KMS-11 (cell line): ENCODE data around the gene TRIM44.

Experiments used
- H2AFZ ChIP-seq: fragments of 200-600 bp; sonication (generic); 2 replicates; pipeline ENCODE4 v1.6.1; 2016; ENCODE audit warnings: antibody characterized with exemption, mixed run types, low read depth
- H3K27ac ChIP-seq: fragments of 200-600 bp; sonication (generic); 2 replicates; pipeline ENCODE4 v1.6.1; 2016; ENCODE audit warnings: mild to moderate bottlenecking, mixed run types
- H3K27me3 ChIP-seq: fragments of 200-600 bp; sonication (generic); 2 replicates; pipeline ENCODE4 v1.6.1; 2017; ENCODE audit warnings: mild to moderate bottlenecking, low read depth, mixed run types, moderate library complexity; ENCODE audit not compliant: insufficient read depth
- H3K36me3 ChIP-seq: fragments of 200-600 bp; sonication (generic); 2 replicates; pipeline ENCODE4 v1.6.1; 2017; ENCODE audit warnings: mild to moderate bottlenecking, mixed run types; ENCODE audit not compliant: insufficient read depth
- H3K4me1 ChIP-seq: fragments of 200-600 bp; sonication (generic); 2 replicates; pipeline ENCODE4 v1.6.1; 2016; ENCODE audit warnings: mild to moderate bottlenecking, low read depth, mixed run types; ENCODE audit not compliant: poor library complexity, severe bottlenecking
- H3K4me2 ChIP-seq: fragments of 200-600 bp; sonication (generic); 2 replicates; pipeline ENCODE4 v1.7.0; 2016; ENCODE audit warnings: mild to moderate bottlenecking, mixed run types
- H3K4me3 ChIP-seq: fragments of 200-600 bp; sonication (generic); IDR thresholded peaks from 2 replicates; pipeline ENCODE4 v1.6.1; 2017; ENCODE audit warnings: low read depth, low read length, mixed read lengths; ENCODE audit not compliant: insufficient read depth
- H3K79me2 ChIP-seq: fragments of 200-600 bp; sonication (generic); 2 replicates; pipeline ENCODE4 v1.6.1; 2016; ENCODE audit warnings: low read depth, mixed run types; ENCODE audit not compliant: insufficient read depth
- H3K9ac ChIP-seq: fragments of 200-600 bp; sonication (generic); 2 replicates; pipeline ENCODE4 v1.6.1; 2016; ENCODE audit warnings: mild to moderate bottlenecking, mixed run types
- H4K20me1 ChIP-seq: fragments of 200-600 bp; sonication (generic); 2 replicates; pipeline ENCODE4 v1.6.1; 2016; ENCODE audit warnings: mild to moderate bottlenecking, mixed run types; ENCODE audit not compliant: insufficient read depth
- TF ChIP-seq, protein P1 (sequence below): fragments of 200-600 bp; sonication (generic); conservative IDR thresholded peaks from 2 replicates; pipeline ENCODE4 v1.6.1; 2017; ENCODE audit warnings: low read depth, mild to moderate bottlenecking, antibody characterized with exemption, low read length, moderate library complexity, mixed read lengths

Gene TRIM44

DNA sequence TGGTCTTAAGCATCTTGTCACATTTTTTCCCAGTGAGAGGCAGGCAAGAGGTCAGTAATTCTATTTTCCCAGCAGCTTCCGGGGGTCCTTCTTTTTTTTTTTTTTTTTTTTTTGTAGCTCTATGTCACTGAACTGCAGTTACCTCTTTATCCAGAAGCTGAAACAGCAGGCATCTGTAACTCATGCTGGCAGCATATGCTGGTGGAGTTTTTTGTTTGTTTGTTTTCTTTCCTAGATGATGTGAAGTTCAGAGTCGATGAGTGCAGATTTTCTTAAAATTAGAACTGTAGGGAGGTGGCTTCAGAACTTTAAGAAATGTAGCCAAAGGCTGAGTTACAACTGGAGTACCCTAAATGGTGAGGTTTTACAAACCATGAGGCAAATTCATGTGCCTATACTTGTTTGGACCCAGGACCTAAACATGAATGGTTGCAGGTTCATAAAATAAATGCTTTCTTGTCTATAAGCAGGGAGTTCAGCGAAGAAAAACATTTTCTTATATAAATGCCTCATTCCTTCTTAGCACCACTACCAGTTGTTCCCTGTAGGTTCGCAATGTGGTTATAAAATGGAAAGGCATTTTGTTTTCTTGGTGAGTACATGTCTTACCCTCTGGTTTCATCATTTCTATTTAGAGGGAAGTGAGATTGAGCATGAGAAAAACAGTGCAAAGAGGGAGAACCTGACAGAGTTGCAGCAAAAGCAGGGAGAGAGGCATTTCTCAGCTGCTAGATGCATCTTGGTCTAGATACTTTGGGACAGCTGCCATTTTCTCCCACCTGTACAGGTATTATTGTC lies 84.0 kb downstream of the TRIM44 start:
- Histone ChIP-seq H4K20me1 (no peaks in the 10 kb centered on the region), H3K4me3 (no peak overlapping the region), H3K79me2 (no peaks in the 10 kb centered on the region), H3K4me1 (peaks cover 10% of the 10 kb centered on the region), H3K9ac (no peak overlapping the region), H3K27me3 (no peaks in the 10 kb centered on the region), H2AFZ (no peak overlapping the region), H3K4me2 (no peak overlapping the region), H3K27ac (no peak overlapping the region), H3K36me3 (no peaks in the 10 kb centered on the region)
- TF ChIP-seq, protein P1, sequence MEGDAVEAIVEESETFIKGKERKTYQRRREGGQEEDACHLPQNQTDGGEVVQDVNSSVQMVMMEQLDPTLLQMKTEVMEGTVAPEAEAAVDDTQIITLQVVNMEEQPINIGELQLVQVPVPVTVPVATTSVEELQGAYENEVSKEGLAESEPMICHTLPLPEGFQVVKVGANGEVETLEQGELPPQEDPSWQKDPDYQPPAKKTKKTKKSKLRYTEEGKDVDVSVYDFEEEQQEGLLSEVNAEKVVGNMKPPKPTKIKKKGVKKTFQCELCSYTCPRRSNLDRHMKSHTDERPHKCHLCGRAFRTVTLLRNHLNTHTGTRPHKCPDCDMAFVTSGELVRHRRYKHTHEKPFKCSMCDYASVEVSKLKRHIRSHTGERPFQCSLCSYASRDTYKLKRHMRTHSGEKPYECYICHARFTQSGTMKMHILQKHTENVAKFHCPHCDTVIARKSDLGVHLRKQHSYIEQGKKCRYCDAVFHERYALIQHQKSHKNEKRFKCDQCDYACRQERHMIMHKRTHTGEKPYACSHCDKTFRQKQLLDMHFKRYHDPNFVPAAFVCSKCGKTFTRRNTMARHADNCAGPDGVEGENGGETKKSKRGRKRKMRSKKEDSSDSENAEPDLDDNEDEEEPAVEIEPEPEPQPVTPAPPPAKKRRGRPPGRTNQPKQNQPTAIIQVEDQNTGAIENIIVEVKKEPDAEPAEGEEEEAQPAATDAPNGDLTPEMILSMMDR: no peak

DNA sequence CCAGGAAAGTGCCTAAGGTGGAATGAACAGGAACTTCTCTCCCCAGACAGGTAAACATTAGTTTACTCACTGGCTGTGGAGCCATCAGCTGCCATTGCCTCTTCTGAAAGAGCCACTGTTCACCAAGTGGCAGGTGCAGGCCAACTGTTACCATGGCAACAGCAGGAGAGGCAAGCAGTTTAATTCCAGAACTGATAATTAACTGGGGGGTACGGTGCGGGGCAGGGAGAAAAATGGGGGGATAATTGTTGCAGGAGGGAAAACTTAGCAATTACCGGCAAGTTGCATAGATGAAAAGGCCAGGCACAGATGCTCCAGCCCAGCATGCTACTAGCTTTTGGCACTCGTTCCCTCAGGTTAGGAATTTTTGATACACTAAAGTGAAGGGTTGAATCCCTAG lies 85.1 kb downstream of the TRIM44 start:
- Histone ChIP-seq H3K4me2 (no peak overlapping the region), H2AFZ (no peak overlapping the region), H3K27me3 (no peaks in the 10 kb centered on the region), H3K79me2 (no peaks in the 10 kb centered on the region), H3K27ac (no peak overlapping the region), H4K20me1 (no peaks in the 10 kb centered on the region), H3K4me3 (no peak overlapping the region), H3K36me3 (no peaks in the 10 kb centered on the region), H3K4me1 (peaks cover 10% of the 10 kb centered on the region), H3K9ac (no peak overlapping the region)
- TF ChIP-seq, protein P1: no peak

DNA sequence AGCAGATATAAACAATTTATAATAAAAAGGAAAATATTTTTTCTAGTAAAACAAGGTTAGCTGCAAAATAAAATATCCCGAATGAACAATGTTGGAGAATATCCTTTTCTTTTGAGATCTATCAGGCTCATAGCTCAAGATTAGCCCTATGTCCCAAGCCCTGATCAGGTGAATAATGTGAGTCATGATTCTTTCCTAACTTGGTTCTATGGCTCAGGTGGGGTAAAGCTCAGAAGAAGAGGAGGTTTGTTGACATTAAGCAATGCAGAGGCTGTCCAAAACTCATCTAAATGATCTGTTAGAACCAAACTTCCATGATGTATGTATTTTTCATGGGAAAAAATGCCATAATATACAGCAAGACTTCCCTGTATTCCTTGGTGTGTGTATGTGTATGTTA lies 86.1 kb downstream of the TRIM44 start:
- TF ChIP-seq, protein P1: no peak
- H4K20me1 ChIP-seq: no peaks in the 10 kb centered on the region
- peaks cover 10% of the 10 kb centered on the region for H3K4me1 ChIP-seq
- H3K4me3 ChIP-seq: no peak overlapping the region
- H3K36me3 ChIP-seq: no peaks in the 10 kb centered on the region
- no peak overlapping the region for H2AFZ ChIP-seq
- H3K79me2 ChIP-seq: no peaks in the 10 kb centered on the region
- no peaks in the 10 kb centered on the region for H3K27me3 ChIP-seq
- no peak overlapping the region for H3K4me2 ChIP-seq
- H3K9ac ChIP-seq: no peak overlapping the region
- no peak overlapping the region for H3K27ac ChIP-seq

DNA sequence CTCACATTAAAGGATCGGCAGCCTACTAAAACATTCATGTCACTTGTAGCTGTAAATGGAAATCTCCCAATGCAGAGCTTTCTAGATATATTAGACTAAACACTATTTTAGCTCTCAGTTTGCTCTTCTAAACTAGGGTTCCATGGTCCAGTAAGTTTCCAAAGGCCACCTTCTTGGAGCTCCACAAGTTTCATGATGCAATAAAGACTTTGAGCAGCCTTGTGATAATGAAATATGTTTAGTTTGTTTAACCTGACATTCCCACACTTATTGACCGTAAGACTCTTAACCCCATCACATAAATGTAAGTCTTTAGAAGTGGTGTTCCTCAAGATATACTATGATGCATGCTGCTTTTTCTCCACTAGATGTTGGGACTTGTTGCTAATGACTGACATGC lies 87.7 kb downstream of the TRIM44 start:
- H3K4me3 ChIP-seq: no peak overlapping the region
- no peaks in the 10 kb centered on the region for H3K79me2 ChIP-seq
- no peak overlapping the region for H3K9ac ChIP-seq
- TF ChIP-seq, protein P1: no peak
- peaks cover 10% of the 10 kb centered on the region for H3K4me1 ChIP-seq
- no peak overlapping the region for H3K27ac ChIP-seq
- no peak overlapping the region for H2AFZ ChIP-seq
- H3K36me3 ChIP-seq: no peaks in the 10 kb centered on the region
- H4K20me1 ChIP-seq: no peaks in the 10 kb centered on the region
- H3K4me2 ChIP-seq: no peak overlapping the region
- no peaks in the 10 kb centered on the region for H3K27me3 ChIP-seq
